ENCODE results near the gene APPL1.

The APPL1 gene

DNA sequence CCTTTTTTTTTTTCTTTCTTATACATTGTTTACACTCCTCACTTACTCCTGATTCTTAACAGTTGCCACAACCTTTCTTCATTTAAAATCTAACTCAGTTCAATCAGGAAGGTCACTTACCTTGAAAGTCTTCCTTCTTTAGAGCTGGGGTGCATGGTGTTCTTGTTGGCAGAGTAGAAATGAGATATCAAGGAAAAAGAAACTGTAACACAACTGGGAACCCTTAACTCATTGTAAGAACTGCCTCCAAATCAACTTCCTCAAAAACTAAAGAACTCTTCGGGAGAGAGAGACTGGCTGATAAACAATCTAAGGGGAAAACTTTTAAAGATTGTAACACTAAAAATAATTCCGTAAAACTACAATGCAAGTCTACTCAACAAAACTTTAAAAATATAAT lies 1.4 kb upstream of the APPL1 start:
- peaks cover 0 to 23% (median 19%) of the 10 kb centered on the region in 5 donors for H3K4me1 ChIP-seq (ENCODE audit: control insufficient read depth in 5 of 5, insufficient read depth in 5 of 5, low read length in 5 of 5)
- no peak overlapping the region for H3K27ac ChIP-seq (ENCODE audit: low read depth, low read length)
- no peaks in the 10 kb centered on the region for H3K27me3 ChIP-seq (ENCODE audit: control insufficient read depth in 5 of 5, insufficient read depth in 4 of 5, low read length in 5 of 5)
- no peaks in the 10 kb centered on the region for H3K9me3 ChIP-seq (ENCODE audit: control insufficient read depth in 5 of 5, low read length in 5 of 5)
- no peak overlapping the region for H3K4me3 ChIP-seq (ENCODE audit: low read depth in 1 of 5, low read length in 5 of 5)
- H3K9ac ChIP-seq (ENCODE audit: low read length in 5 of 5): peak overlapping the region in 1 of 5 donors; percentile 73
- no peaks in the 10 kb centered on the region for H3K36me3 ChIP-seq (ENCODE audit: control insufficient read depth in 5 of 5, insufficient read depth in 5 of 5, low read length in 5 of 5)

DNA sequence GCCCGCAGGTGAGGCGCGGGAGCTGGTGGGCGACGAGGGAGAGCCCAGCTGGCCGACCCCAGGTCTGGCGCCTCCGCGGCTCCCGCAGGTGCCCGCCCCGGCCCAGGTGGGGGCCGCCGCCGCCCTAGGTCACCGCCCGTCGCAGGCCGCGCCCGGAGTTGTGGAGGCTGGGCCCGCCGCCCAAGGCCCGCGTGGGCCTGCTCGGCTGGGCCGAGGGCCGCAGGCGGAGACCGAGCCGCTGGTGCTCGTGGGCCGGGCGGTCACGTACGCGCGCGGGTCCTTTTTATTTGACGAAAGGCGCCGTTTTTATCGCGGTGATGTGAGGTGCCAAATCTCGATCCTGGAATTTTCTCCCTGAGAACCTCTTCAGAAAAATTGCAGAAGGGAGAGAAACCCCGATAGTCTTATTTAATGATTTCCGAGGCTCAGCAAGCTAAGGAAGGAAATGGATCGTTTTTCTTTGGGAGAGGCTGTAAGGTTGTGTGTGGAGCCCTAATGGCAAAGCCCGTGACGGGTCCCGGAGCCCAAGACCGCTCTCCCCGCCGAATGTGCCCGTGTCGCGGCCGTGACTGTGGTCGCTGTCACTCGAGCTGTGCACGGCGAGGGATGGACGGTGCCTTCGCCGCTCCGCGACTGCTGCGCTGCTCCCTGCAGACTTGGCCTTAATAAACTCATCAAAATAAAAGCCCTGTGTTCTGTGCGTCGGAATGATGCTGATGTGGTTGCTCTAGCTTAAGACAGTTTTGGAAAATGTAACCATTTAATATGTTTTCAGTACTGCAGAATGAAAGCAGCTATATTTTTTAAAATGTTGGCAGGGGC lies 612 bp downstream of the APPL1 start:
- Histone ChIP-seq H3K36me3 (ENCODE audit: control insufficient read depth in 5 of 5, insufficient read depth in 5 of 5, low read length in 5 of 5) (no peaks in the 10 kb centered on the region), H3K4me3 (ENCODE audit: low read depth in 1 of 5, low read length in 5 of 5) (peak overlapping the region; percentile 70 to 93 (median 84)), H3K27ac (ENCODE audit: low read depth, low read length) (peak overlapping the region; percentile 91), H3K27me3 (ENCODE audit: control insufficient read depth in 5 of 5, insufficient read depth in 4 of 5, low read length in 5 of 5) (no peaks in the 10 kb centered on the region), H3K9ac (ENCODE audit: low read length in 5 of 5) (peak overlapping the region; percentile 56 to 87 (median 83)), H3K4me1 (ENCODE audit: control insufficient read depth in 5 of 5, insufficient read depth in 5 of 5, low read length in 5 of 5) (peaks cover 0 to 23% (median 19%) of the 10 kb centered on the region in 5 donors), H3K9me3 (ENCODE audit: control insufficient read depth in 5 of 5, low read length in 5 of 5) (no peaks in the 10 kb centered on the region)

DNA sequence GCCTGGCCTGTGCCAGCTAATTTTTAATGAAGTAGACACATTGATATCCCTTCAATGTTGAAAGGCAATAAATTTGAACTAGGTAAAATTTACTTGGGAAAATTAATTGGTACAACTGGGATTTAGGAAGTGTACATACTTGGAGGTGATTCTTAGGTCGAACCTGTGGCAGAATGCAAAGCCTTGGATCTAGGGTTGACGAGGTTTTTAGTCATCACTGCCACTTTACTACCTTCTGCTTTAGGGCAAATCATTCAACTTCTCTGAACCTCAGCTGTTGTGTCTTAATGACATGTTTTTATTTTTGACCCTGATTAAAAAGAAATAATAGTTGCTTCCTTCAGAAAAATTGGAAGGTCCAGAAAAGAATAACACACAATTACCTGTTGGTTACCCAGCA lies 2.5 kb downstream of the APPL1 start:
- H3K4me1 ChIP-seq (ENCODE audit: control insufficient read depth in 5 of 5, insufficient read depth in 5 of 5, low read length in 5 of 5): peaks cover 0 to 25% (median 21%) of the 10 kb centered on the region in 5 donors
- H3K27ac ChIP-seq (ENCODE audit: low read depth, low read length): no peak overlapping the region
- H3K36me3 ChIP-seq (ENCODE audit: control insufficient read depth in 5 of 5, insufficient read depth in 5 of 5, low read length in 5 of 5): no peaks in the 10 kb centered on the region
- no peaks in the 10 kb centered on the region for H3K27me3 ChIP-seq (ENCODE audit: control insufficient read depth in 5 of 5, insufficient read depth in 4 of 5, low read length in 5 of 5)
- H3K4me3 ChIP-seq (ENCODE audit: low read depth in 1 of 5, low read length in 5 of 5): no peak overlapping the region
- H3K9me3 ChIP-seq (ENCODE audit: control insufficient read depth in 5 of 5, low read length in 5 of 5): no peaks in the 10 kb centered on the region
- H3K9ac ChIP-seq (ENCODE audit: low read length in 5 of 5): no peak overlapping the region

DNA sequence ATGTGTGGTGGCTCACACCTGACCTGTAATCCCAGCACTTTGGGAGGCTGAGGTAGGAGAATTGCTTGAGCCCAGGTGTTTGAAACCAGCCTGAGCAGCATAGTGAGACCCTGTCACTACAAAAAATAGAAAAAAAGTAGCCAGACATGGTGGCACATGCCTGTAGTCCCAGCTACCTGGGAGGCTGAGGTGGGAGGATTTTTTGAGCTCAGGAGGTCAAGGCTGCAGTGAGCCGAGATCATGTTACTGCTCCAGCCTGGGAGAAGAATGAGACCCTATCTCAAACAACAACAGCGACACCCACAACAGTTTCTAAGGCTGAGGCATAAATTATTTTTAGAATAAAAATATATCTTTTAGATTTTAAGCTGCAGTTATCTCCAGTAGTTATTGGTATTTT lies 6.3 kb downstream of the APPL1 start:
- Histone ChIP-seq H3K36me3 (ENCODE audit: control insufficient read depth in 5 of 5, insufficient read depth in 5 of 5, low read length in 5 of 5) (peaks cover 6 to 17% (median 11%) of the 10 kb centered on the region in 5 donors), H3K4me1 (ENCODE audit: control insufficient read depth in 5 of 5, insufficient read depth in 5 of 5, low read length in 5 of 5) (peaks cover 0 to 15% (median 8%) of the 10 kb centered on the region in 5 donors), H3K9me3 (ENCODE audit: control insufficient read depth in 5 of 5, low read length in 5 of 5) (no peaks in the 10 kb centered on the region), H3K4me3 (ENCODE audit: low read depth in 1 of 5, low read length in 5 of 5) (no peak overlapping the region), H3K27ac (ENCODE audit: low read depth, low read length) (no peak overlapping the region), H3K9ac (ENCODE audit: low read length in 5 of 5) (no peak overlapping the region), H3K27me3 (ENCODE audit: control insufficient read depth in 5 of 5, insufficient read depth in 4 of 5, low read length in 5 of 5) (no peaks in the 10 kb centered on the region)

DNA sequence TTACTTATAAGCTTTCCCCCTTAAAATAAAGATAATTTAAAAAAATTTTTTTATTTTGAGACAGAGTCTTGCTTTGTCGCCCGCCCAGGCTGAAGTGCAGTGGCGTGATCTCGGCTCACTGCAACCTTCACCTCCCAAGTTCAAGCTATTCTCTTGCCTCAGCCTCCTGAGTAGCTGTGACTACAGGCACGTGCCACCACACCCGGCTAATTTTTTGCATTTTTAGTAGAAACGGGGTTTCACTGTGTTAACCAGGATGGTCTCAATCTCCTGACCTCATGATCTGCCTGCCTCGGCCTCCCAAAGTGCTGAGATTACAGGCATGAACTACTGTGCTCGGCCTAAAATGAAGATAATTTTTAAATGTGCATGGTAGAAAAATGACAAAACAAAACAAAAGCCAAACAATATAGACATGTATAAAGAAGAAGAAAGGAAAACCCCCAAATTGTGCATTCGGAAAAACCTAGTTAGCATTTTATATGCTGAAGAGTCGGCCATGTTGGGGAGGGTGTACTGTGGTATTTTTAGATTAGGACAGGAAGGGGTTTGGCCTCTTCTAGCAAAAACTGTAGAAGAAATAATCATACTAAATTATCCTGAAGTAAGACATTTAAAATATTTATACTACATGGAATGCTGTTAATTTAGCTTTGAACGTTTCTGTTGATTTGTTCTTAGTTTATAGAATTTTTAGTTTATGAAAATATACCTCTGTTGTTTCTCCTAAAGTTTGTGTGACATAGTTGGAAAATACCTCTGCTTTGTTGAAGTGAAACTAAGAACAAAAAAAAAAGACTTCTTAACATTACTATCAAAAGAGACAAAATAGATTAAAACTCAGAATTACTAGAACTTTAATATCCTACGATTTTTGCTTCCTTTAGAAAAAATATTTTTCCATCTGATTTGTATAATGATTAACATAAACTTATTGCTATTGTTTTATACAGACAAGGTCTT lies 7.4 kb downstream of the APPL1 start:
- peaks cover 8 to 22% (median 16%) of the 10 kb centered on the region in 5 donors for H3K36me3 ChIP-seq (ENCODE audit: control insufficient read depth in 5 of 5, insufficient read depth in 5 of 5, low read length in 5 of 5)
- H3K27me3 ChIP-seq (ENCODE audit: control insufficient read depth in 5 of 5, insufficient read depth in 4 of 5, low read length in 5 of 5): no peaks in the 10 kb centered on the region
- H3K27ac ChIP-seq (ENCODE audit: low read depth, low read length): no peak overlapping the region
- no peak overlapping the region for H3K4me3 ChIP-seq (ENCODE audit: low read depth in 1 of 5, low read length in 5 of 5)
- H3K9me3 ChIP-seq (ENCODE audit: control insufficient read depth in 5 of 5, low read length in 5 of 5): no peaks in the 10 kb centered on the region
- H3K9ac ChIP-seq (ENCODE audit: low read length in 5 of 5): no peak overlapping the region
- peaks cover 0 to 7% (median 0%) of the 10 kb centered on the region in 5 donors for H3K4me1 ChIP-seq (ENCODE audit: control insufficient read depth in 5 of 5, insufficient read depth in 5 of 5, low read length in 5 of 5)

DNA sequence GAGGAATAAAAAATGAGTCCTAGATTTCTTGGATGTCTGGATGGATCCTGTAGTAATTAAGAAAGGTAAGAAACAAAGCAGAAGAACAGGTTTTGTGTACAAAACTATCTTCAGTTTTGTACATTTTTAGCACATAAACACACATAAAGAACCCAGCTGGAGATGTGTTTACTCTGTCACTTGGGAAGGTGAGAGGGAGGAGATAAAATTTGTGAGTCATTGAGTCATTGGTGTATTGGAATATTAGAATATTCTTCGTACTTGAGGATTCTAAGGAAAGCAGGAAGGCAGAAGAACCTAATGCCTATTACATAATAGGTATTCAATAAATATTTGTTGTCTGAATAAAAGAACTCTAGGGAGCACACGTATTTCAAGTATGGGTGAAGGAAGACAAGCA lies 17.4 kb downstream of the APPL1 start:
- H3K27me3 ChIP-seq (ENCODE audit: control insufficient read depth in 5 of 5, insufficient read depth in 4 of 5, low read length in 5 of 5): no peaks in the 10 kb centered on the region
- no peak overlapping the region for H3K9ac ChIP-seq (ENCODE audit: low read length in 5 of 5)
- peaks cover 48 to 86% (median 78%) of the 10 kb centered on the region in 5 donors for H3K36me3 ChIP-seq (ENCODE audit: control insufficient read depth in 5 of 5, insufficient read depth in 5 of 5, low read length in 5 of 5)
- H3K27ac ChIP-seq (ENCODE audit: low read depth, low read length): no peak overlapping the region
- no peak overlapping the region for H3K4me3 ChIP-seq (ENCODE audit: low read depth in 1 of 5, low read length in 5 of 5)
- no peaks in the 10 kb centered on the region for H3K9me3 ChIP-seq (ENCODE audit: control insufficient read depth in 5 of 5, low read length in 5 of 5)
- H3K4me1 ChIP-seq (ENCODE audit: control insufficient read depth in 5 of 5, insufficient read depth in 5 of 5, low read length in 5 of 5): no peaks in the 10 kb centered on the region

DNA sequence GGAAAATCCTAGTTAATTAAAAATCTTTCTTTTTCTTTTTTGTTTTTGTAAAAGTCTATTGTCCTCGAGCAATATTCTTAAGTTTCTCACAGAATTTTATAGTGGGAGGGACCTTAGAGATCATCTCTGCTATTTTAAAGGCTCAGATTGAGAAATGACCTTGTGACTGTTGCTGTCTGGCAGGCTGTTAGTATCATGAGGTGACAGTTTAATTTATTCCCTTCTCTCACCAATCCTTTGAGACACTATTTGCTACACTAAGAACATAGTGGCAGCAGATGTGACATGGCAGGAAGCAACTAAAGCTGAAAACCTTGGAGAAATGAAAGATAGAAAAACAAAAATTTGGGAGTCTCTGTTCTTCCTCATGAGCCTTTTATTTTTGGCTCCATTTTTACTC lies 24.9 kb downstream of the APPL1 start:
- no peaks in the 10 kb centered on the region for H3K9me3 ChIP-seq (ENCODE audit: control insufficient read depth in 5 of 5, low read length in 5 of 5)
- no peaks in the 10 kb centered on the region for H3K27me3 ChIP-seq (ENCODE audit: control insufficient read depth in 5 of 5, insufficient read depth in 4 of 5, low read length in 5 of 5)
- no peak overlapping the region for H3K9ac ChIP-seq (ENCODE audit: low read length in 5 of 5)
- peaks cover 0 to 6% (median 0%) of the 10 kb centered on the region in 5 donors for H3K4me1 ChIP-seq (ENCODE audit: control insufficient read depth in 5 of 5, insufficient read depth in 5 of 5, low read length in 5 of 5)
- peaks cover 17 to 53% (median 35%) of the 10 kb centered on the region in 5 donors for H3K36me3 ChIP-seq (ENCODE audit: control insufficient read depth in 5 of 5, insufficient read depth in 5 of 5, low read length in 5 of 5)
- no peak overlapping the region for H3K27ac ChIP-seq (ENCODE audit: low read depth, low read length)
- H3K4me3 ChIP-seq (ENCODE audit: low read depth in 1 of 5, low read length in 5 of 5): no peak overlapping the region

DNA sequence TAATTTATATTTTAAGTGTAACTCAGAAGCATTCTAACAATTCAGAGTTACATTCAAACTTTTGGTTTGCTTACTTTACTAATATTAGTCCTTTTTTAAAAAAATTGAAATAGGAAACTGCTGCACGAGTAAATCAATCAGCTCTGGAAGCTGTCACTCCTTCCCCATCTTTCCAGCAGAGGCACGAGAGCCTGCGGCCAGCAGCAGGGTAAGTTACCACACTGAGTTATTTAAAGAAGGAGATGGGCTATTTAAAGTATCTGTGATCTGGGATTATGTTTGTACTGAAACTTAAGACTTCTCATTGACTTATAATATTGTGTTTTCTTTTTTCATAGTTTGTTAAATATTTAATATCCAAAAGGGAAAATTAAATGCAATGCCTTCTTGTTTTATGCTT lies 29.3 kb downstream of the APPL1 start:
- no peaks in the 10 kb centered on the region for H3K9me3 ChIP-seq (ENCODE audit: control insufficient read depth in 5 of 5, low read length in 5 of 5)
- no peaks in the 10 kb centered on the region for H3K27me3 ChIP-seq (ENCODE audit: control insufficient read depth in 5 of 5, insufficient read depth in 4 of 5, low read length in 5 of 5)
- H3K27ac ChIP-seq (ENCODE audit: low read depth, low read length): no peak overlapping the region
- no peak overlapping the region for H3K4me3 ChIP-seq (ENCODE audit: low read depth in 1 of 5, low read length in 5 of 5)
- peaks cover 40 to 66% (median 51%) of the 10 kb centered on the region in 5 donors for H3K36me3 ChIP-seq (ENCODE audit: control insufficient read depth in 5 of 5, insufficient read depth in 5 of 5, low read length in 5 of 5)
- H3K4me1 ChIP-seq (ENCODE audit: control insufficient read depth in 5 of 5, insufficient read depth in 5 of 5, low read length in 5 of 5): peaks cover 0 to 6% (median 0%) of the 10 kb centered on the region in 5 donors
- no peak overlapping the region for H3K9ac ChIP-seq (ENCODE audit: low read length in 5 of 5)

DNA sequence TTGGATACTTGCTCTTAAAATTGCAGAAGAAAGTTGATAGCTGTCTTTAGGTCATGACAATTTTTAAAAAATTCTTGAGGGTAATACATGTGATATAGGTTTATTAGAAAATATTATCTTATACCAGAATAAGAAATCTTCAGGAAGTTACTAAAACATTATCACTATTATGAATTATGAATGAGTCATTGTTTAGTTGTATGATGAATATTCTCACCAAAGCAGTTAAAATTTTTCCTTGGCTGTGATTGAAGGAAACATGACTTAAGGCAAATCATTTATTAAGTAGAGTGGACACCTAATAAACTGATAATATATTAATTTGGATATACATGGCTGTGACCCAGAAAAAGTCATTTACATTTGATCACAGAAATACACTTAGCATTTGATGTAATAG lies 30.1 kb downstream of the APPL1 start:
- H3K4me3 ChIP-seq (ENCODE audit: low read depth in 1 of 5, low read length in 5 of 5): no peak overlapping the region
- peaks cover 43 to 67% (median 51%) of the 10 kb centered on the region in 5 donors for H3K36me3 ChIP-seq (ENCODE audit: control insufficient read depth in 5 of 5, insufficient read depth in 5 of 5, low read length in 5 of 5)

DNA sequence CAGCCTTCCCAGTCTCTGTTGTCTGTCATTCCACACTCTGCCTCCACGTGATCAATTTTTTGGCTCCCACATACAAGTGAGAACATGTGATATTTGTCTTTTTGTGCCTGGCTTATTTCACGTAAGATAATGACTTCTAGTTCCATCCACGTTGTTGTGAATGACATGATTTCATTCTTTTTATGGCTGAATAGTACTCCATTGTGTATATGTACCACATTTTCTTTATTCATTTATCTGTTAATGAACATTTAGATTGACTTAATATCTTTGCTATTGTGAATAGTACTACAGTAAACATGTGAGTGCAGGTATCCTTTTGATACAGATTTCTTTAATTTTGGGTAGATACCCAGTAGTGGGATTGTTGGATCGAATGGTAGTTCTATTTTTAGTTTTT lies 33.6 kb downstream of the APPL1 start:
- Histone ChIP-seq H3K36me3 (ENCODE audit: control insufficient read depth in 5 of 5, insufficient read depth in 5 of 5, low read length in 5 of 5) (peaks cover 43 to 72% (median 63%) of the 10 kb centered on the region in 5 donors), H3K9me3 (ENCODE audit: control insufficient read depth in 5 of 5, low read length in 5 of 5) (no peaks in the 10 kb centered on the region), H3K27ac (ENCODE audit: low read depth, low read length) (no peak overlapping the region), H3K27me3 (ENCODE audit: control insufficient read depth in 5 of 5, insufficient read depth in 4 of 5, low read length in 5 of 5) (no peaks in the 10 kb centered on the region), H3K4me3 (ENCODE audit: low read depth in 1 of 5, low read length in 5 of 5) (no peak overlapping the region), H3K9ac (ENCODE audit: low read length in 5 of 5) (no peak overlapping the region), H3K4me1 (ENCODE audit: control insufficient read depth in 5 of 5, insufficient read depth in 5 of 5, low read length in 5 of 5) (no peaks in the 10 kb centered on the region)

More for the DNA sequence above, 30.1 kb downstream of the APPL1 start:
- Histone ChIP-seq H3K4me1 (ENCODE audit: control insufficient read depth in 5 of 5, insufficient read depth in 5 of 5, low read length in 5 of 5) (peaks cover 0 to under 1% (median 0%) of the 10 kb centered on the region in 5 donors), H3K27ac (ENCODE audit: low read depth, low read length) (no peak overlapping the region), H3K27me3 (ENCODE audit: control insufficient read depth in 5 of 5, insufficient read depth in 4 of 5, low read length in 5 of 5) (no peaks in the 10 kb centered on the region), H3K9me3 (ENCODE audit: control insufficient read depth in 5 of 5, low read length in 5 of 5) (no peaks in the 10 kb centered on the region), H3K9ac (ENCODE audit: low read length in 5 of 5) (no peak overlapping the region)

Measured in subcutaneous abdominal adipose tissue (tissue), 5 donors.